HG03280 (cell line): ENCODE results near the gene SLC9C2.
"Not testable (repeated sequence)": the region's sequence is repeated elsewhere in the genome, so short reads cannot be mapped to it uniquely, and the experiment has no call there.

ENCODE experiments used
- ATAC-seq: cut with Tn5 transposase; IDR thresholded peaks from one replicate; pipeline ENCODE4 v1.9.1; 2021; ENCODE audit warnings: mild to moderate bottlenecking, moderate library complexity; ENCODE audit not compliant: unreplicated experiment

SLC9C2 gene

DNA sequence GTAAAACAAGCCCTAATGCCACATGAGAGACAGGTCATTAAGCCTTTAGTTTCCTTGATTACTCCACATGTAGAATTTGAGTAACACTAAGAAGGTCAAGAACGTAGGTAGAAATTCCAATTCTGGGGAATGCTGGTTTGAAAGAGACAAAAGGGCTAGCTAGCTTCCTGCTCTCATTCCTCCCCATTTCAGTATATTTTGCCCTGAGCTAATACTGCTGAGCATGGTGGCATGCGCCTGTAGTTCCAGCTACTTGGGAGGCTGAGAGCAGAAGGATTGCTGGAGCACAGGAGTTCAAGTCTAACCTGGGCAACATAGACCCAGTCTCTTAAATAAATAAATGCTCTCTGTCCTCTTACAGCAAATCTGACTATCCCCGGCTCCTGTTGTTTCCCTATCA, 112.9 kb downstream of the SLC9C2 start:
- ATAC-seq: no peak

DNA sequence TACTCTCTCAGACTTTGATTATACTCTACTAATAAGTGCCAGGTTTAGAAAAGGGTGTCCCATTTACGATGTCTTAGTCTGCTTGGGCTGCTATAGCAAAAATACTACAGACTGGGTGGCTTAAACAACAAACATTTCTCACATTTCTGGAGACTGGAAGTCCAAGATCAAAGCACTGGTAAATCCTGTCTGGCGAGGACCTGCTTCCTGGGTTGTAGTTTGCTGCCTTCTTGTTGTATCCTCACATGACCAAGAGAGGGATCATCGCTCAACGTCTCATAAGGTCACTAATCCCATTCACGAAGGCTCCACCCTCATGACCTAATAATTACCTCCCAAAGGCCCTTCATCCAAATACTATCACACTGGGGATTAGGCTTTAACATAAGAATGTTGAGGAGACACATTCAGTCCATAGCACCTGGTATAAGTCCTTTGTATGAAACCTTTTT, 113.7 kb downstream of the SLC9C2 start:
- ATAC-seq: no peak

GRCh38 chr1:173488001-173488400, 114.9 kb downstream of the SLC9C2 start:
- ATAC-seq: no peak

- ATAC-seq: no peak
These were observed 117.5 kb downstream of the SLC9C2 start for GRCh38 chr1:173485401-173485800.

DNA sequence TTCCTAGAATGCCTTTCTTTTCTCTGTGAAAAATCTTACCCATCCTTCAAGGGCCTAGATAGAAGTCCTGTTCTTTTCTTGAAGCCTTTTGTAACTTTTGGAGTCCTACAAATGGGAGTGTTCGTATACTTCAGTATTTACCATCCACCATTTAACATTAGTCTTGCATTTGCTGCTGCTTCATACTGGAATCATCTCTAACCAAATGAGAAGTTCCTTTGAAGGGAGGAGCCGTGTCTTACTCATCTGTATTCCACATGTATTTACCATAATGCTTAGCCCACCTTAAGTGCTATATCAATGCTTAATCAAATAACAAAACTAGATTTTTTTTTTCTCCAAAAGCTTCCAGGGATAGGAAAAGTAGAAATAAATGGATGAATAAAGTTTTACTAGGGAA, 118.6 kb downstream of the SLC9C2 start:
- ATAC-seq: no peak

DNA sequence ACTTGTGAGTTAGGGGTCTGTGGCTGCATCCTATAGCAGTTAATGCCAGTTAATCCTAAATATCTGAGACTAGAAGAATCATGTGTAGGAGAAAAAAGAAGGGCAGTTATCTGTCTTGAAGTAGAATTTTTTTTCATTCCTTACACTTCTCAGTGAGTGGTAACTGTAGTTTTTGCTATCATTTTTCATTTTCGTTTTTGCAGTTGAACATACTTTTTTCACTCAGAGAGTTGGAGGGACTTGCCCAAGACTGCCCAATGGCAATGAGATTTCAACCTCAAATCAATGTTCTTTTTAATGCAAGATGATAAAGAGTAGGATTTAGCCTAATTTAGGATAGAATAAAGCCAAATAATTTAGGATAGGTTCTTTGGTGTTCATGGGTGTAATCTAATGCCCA, 120.2 kb downstream of the SLC9C2 start:
- ATAC-seq: no peak

DNA sequence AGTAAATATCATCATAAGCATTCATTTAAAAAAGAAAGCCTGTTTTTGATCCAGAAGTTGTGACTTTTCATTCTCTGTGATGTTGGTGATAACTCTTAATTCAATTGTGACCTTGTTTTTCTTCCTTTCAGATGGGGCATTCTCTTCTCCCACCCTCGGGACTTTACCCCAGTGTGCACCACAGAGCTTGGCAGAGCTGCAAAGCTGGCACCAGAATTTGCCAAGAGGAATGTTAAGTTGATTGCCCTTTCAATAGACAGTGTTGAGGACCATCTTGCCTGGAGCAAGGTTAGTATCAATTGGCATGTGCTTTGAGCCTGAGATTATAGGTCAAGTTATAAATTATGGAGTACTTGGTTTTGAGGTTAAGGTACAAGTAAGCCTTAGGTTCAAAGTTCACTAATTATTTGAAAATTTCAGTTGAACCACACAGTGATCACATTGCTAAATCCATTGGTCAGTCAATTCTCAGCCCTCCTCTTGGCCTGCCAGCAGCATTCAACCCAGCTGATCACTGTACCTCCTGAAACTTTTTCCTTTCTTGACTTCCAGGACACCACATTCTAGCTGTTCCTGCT, 121.6 kb downstream of the SLC9C2 start:
- ATAC-seq: no peak

DNA sequence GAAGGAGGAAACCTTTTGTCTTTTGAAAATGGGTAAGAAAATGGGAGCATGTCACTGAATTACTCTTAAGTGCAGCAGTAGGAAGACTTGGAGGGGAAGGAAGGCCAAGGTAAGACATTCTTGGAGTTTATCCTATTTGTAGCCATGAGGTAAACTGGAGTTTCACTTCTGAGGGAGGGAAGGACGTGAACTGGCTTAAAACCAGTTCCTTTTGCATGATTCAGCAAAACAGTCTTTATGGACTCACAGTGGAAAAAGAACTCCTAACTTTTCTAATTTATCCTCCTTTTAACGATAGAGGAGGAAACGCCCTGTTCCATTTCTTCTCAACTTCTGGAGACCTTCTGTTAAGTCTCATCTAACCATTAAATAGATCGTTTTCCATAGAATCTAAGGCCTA, 123.2 kb downstream of the SLC9C2 start:
- no peak for ATAC-seq

DNA sequence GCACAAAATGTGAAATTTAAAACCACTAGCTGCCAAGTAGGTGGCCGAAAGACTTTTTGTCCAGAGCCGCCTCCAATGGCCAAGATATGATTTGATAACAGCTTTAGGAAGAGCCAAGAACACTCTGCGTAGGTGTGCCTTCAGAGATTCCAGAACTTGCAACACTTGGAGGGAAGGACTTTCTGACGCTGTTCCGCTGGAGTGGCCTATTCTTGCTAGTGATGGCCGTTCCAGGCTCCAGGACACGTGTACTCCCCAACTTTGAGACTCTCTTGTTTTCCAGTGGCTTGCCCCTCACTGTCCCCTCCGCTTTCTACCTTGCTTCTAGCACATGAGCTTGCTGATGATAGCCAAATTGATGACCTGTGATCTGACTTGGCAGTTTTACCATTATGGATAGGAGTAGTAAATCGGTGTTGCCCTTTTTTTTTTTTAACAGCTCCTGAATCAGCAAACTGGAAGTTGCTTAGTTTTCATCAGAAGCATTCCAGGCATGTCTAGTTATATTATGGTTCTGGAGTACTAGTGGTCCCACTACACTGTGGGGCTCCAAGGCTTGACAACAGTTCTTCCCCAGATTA, 124.7 kb downstream of the SLC9C2 start:
- ATAC-seq: no peak

GRCh38 chr1:173477286-173478093, 125.4 kb downstream of the SLC9C2 start, which contains the start of gene PRDX6:
TSS of gene PRDX6 (plus strand) at chr1:173477335. CDS start at chr1:173477398, 63 bp downstream.
- ATAC-seq: peak; percentile 27

DNA sequence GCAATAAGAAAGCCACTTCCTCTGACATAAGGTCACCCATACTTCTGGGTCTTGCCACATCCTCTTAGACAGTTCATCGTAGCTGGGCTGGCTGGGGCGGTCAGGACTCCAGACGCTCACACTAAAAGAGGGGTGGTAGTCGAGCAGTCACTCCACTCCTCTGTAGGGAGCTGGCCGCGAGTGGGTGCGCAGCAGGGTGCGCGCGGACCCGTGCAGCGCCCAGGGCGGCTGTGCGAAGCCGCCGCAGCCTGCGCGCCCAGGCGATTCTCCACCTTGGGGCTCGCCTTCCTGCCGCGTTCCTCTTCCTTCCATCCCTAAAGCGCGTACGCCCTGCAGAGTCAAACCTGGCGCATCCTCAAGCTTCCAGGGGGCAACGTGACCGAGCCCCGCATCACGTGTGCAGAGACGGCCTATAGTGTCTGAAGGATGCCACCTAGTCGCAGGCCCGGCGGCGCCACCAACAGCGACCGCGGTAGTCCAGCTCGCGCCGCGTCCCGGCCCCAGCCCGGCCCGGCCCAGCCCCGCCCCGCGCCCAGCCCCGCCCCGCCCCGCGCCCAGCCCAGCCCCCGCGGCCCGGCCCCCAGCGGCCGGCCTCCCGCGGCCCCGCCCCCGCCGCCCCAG, 126.1 kb downstream of the SLC9C2 start:
- peak; percentile 98 for ATAC-seq

GRCh38 chr1:173476197-173476664, 126.6 kb downstream of the SLC9C2 start:
- ATAC-seq: no peak

DNA sequence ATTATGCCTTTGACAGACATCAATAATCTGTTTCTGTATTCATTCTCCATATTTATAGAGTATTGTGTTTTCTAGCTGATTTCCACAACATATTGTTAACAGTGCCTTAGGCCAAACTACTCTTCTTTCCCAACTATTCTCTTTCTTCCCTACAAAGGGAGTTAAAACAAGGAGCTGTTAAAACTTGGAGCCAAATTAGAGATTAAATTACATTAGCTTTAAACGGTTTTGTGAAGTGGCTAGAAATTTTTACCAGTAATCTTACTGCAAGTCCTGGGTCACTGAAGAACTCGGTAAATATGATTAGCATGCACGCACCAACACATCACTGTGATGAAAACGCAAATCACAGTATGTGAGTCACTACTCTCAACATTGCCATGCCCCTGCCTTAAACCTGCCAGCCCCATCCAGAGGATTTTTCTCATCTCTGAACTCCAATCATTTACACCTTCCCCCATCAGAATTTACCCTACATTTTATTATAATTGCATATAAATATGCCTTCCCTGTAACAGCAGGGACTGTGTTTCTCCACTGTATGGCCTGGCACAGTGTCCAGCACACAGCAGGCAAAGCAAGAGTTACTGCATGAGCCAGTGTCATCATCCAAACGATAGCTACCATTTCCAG, 127.2 kb downstream of the SLC9C2 start:
- ATAC-seq: no peak

GRCh38 chr1:173474780-173475421, 128.0 kb downstream of the SLC9C2 start:
- ATAC-seq: not testable (repeated sequence)

GRCh38 chr1:173474097-173474779, 128.6 kb downstream of the SLC9C2 start:
- ATAC-seq: no peak

- no peak for ATAC-seq
These were observed 129.3 kb downstream of the SLC9C2 start for GRCh38 chr1:173473599-173474011.

GRCh38 chr1:173470608-173471007, 132.3 kb downstream of the SLC9C2 start:
- ATAC-seq: no peak

GRCh38 chr1:173469656-173470055, 133.2 kb downstream of the SLC9C2 start:
- ATAC-seq: no peak

GRCh38 chr1:173467426-173467825, 135.4 kb downstream of the SLC9C2 start:
- ATAC-seq: no peak

DNA sequence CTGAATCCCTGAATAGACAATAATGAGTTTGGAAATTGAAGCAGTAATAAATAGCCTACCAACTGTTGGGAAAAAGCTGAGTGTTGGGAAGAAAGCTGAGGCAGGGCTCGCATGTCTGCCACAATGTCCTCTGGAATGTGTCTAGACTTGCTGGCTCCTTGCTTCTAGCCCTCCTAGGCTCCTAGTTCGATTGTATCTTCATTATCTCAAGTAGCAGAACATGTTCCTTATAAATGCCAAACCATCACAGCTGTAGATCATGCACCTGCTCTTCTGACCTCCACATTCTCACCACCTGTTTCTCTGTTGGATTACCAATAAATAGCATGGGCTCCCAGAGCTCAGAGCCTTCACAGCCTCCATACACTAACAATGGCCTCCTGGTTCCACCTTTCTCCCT, 138.7 kb downstream of the SLC9C2 start:
- not testable (repeated sequence) for ATAC-seq
